IMR-90 (cell line): Measurements from ENCODE around the gene NUP210L. TPM values are rescaled to one million over a fixed set of nuclear protein-coding genes. Genes with fewer than 3 reads are reported as not detected.
A peak's percentile ranks its signal among the peaks of the same experiment; 100 is the strongest.

Source experiments
- ATAC-seq: fragments of 200-7000 bp; cut with Tn5 transposase; 2 replicates; pipeline ENCODE4 v1.9.1; 2020; ENCODE audit warnings: low read depth, mild to moderate bottlenecking, moderate library complexity
- BruUV-seq: library from RNA; stranded (reverse); fragments of 400-500 nt; replicated peaks from 2 replicates; lab custom pipeline; 2021; lab: Mats Ljungman, UMichigan
- CTCF ChIA-PET: fragments of 300-600 bp; formaldehyde crosslinking; extraction: SDS; loops from one replicate; lab custom pipeline; 2021; ENCODE audit warnings: antibody characterized with exemption; lab: Yijun Ruan, JAX
- POLR2A ChIA-PET: fragments of 300-600 bp; sonication (Branson Sonifier 250); formaldehyde crosslinking; loops from one replicate; lab custom pipeline; 2022; ENCODE audit warnings: antibody characterized with exemption; ENCODE audit not compliant: unreplicated experiment; lab: Charles Lee
- DNase-seq: peaks from one replicate; pipeline ENCODE4 v3.0.0; 2013
- H2AFZ ChIP-seq: replicated peaks from 2 replicates; pipeline ENCODE3; 2013; ENCODE audit warnings: low read length, mild to moderate bottlenecking; ENCODE audit not compliant: poor library complexity
- H2AK5ac ChIP-seq: 2 replicates; pipeline ENCODE4 v1.6.1; 2013; ENCODE audit warnings: low read depth, low read length, inconsistent platforms
- H2AK9ac ChIP-seq: replicated peaks from 2 replicates; pipeline ENCODE3; 2013; ENCODE audit warnings: mild to moderate bottlenecking, low read depth, low read length, moderate library complexity; ENCODE audit not compliant: poor library complexity
- H2BK120ac ChIP-seq: 2 replicates; pipeline ENCODE4 v1.6.1; 2013; ENCODE audit warnings: low read depth, low read length, inconsistent platforms
- H2BK15ac ChIP-seq: 3 replicates; pipeline ENCODE4 v1.6.1; 2013; ENCODE audit warnings: low read depth, low read length, inconsistent platforms
- H2BK20ac ChIP-seq: 2 replicates; pipeline ENCODE4 v1.6.1; 2013; ENCODE audit warnings: low read depth, mild to moderate bottlenecking, inconsistent platforms, low read length, moderate library complexity
- H2BK5ac ChIP-seq: 2 replicates; pipeline ENCODE4 v1.6.1; 2013; ENCODE audit warnings: mild to moderate bottlenecking, low read depth, low read length, inconsistent platforms; ENCODE audit not compliant: poor library complexity, severe bottlenecking
- H3K14ac ChIP-seq: replicated peaks from 2 replicates; pipeline ENCODE4 v1.6.1; 2013; ENCODE audit warnings: low read depth, low read length, inconsistent platforms
- H3K18ac ChIP-seq: 2 replicates; pipeline ENCODE4 v1.6.1; 2013; ENCODE audit warnings: low read depth, low read length, control low read depth
- H3K23ac ChIP-seq: 2 replicates; pipeline ENCODE4 v1.6.1; 2013; ENCODE audit warnings: low read depth, low read length, inconsistent platforms
- H3K27ac ChIP-seq: 2 replicates; pipeline ENCODE4 v1.5.1; 2013; ENCODE audit warnings: mild to moderate bottlenecking, control low read depth, low read length; ENCODE audit not compliant: insufficient read depth
- H3K27me3 ChIP-seq: 2 replicates; pipeline ENCODE4 v1.6.1; 2013; ENCODE audit warnings: low read length; ENCODE audit not compliant: control insufficient read depth, insufficient read depth
- H3K36me3 ChIP-seq: 2 replicates; pipeline ENCODE4 v1.6.1; 2013; ENCODE audit warnings: low read length, mixed read lengths; ENCODE audit not compliant: control insufficient read depth, insufficient read depth
- H3K4ac ChIP-seq: 2 replicates; pipeline ENCODE4 v1.6.1; 2013; ENCODE audit warnings: low read depth, low read length, inconsistent platforms
- H3K4me1 ChIP-seq: 2 replicates; pipeline ENCODE4 v1.6.1; 2013; ENCODE audit warnings: low read length, mixed read lengths; ENCODE audit not compliant: control insufficient read depth, insufficient read depth
- H3K4me2 ChIP-seq: 2 replicates; pipeline ENCODE4 v1.6.1; 2013; ENCODE audit warnings: low read depth, mild to moderate bottlenecking, control low read depth, low read length, moderate library complexity
- H3K4me3 ChIP-seq: 2 replicates; pipeline ENCODE4 v1.5.1; 2013; ENCODE audit warnings: low read depth, mild to moderate bottlenecking, control low read depth, low read length, moderate library complexity; ENCODE audit not compliant: insufficient read depth
- H3K56ac ChIP-seq: 2 replicates; pipeline ENCODE4 v1.6.1; 2013; ENCODE audit warnings: low read length, inconsistent platforms; ENCODE audit not compliant: insufficient read depth; ENCODE audit errors: extremely low read depth
- H3K79me1 ChIP-seq, 2 experiments: 2 replicates each; pipeline ENCODE4 v1.6.1; 2013; ENCODE audit warnings: low read length in 2 of 2, inconsistent platforms in 1 of 2, low read depth in 1 of 2
- H3K9ac ChIP-seq: 2 replicates; pipeline ENCODE4 v1.6.1; 2013; ENCODE audit warnings: low read depth, low read length, control low read depth
- H3K9me1 ChIP-seq: 2 replicates; pipeline ENCODE4 v1.6.1; 2013; ENCODE audit warnings: low read length, inconsistent platforms; ENCODE audit not compliant: insufficient read depth
- H3K9me3 ChIP-seq: 2 replicates; pipeline ENCODE4 v1.6.1; 2013; ENCODE audit warnings: low read length; ENCODE audit not compliant: control insufficient read depth, insufficient read depth
- H4K20me1 ChIP-seq: 2 replicates; pipeline ENCODE4 v1.6.1; 2013; ENCODE audit warnings: low read length, inconsistent platforms; ENCODE audit not compliant: insufficient read depth
- H4K5ac ChIP-seq: 2 replicates; pipeline ENCODE4 v1.6.1; 2013; ENCODE audit warnings: mild to moderate bottlenecking, low read depth, low read length, control low read depth
- H4K8ac ChIP-seq, 2 experiments: 2 replicates each; pipeline ENCODE4 v1.6.1; 2013; ENCODE audit warnings: low read depth in 2 of 2, low read length in 2 of 2, control low read depth in 1 of 2, inconsistent platforms in 1 of 2
- H4K91ac ChIP-seq: 2 replicates; pipeline ENCODE4 v1.6.1; 2013; ENCODE audit warnings: low read depth, low read length, inconsistent platforms; ENCODE audit not compliant: insufficient read depth
- BHLHE40 ChIP-seq: fragments of 150-350 bp; IDR thresholded peaks from 2 replicates; pipeline ENCODE4 v1.6.1; 2016; ENCODE audit warnings: mild to moderate bottlenecking, low read depth, low read length
- CEBPB ChIP-seq: IDR thresholded peaks from 2 replicates; pipeline ENCODE4 v1.6.1; 2012; ENCODE audit warnings: low read depth, low read length, improper control_type of control experiment
- CTCF ChIP-seq: conservative IDR thresholded peaks from 2 replicates; pipeline ENCODE4 v1.5.1; 2012; ENCODE audit warnings: mild to moderate bottlenecking, low read depth, low read length, improper control_type of control experiment
- ELK1 ChIP-seq: fragments of 150-350 bp; IDR thresholded peaks from 2 replicates; pipeline ENCODE4 v1.6.1; 2016; ENCODE audit warnings: low read depth, mild to moderate bottlenecking, low read length, moderate library complexity, borderline replicate concordance
- MAZ ChIP-seq: IDR thresholded peaks from 2 replicates; pipeline ENCODE4 v1.6.1; 2012; ENCODE audit warnings: low read depth, mild to moderate bottlenecking, low read length, improper control_type of control experiment, moderate library complexity, borderline replicate concordance
- MXI1 ChIP-seq: IDR thresholded peaks from 2 replicates; pipeline ENCODE4 v1.6.1; 2012; ENCODE audit warnings: low read depth, mild to moderate bottlenecking, low read length, moderate library complexity, borderline replicate concordance
- NFE2L2 ChIP-seq: fragments of 150-350 bp; IDR thresholded peaks from 2 replicates; pipeline ENCODE4 v1.6.1; 2016; ENCODE audit warnings: low read depth, mild to moderate bottlenecking, low read length
- RAD21 ChIP-seq: IDR thresholded peaks from 2 replicates; pipeline ENCODE4 v1.6.1; 2012; ENCODE audit warnings: low read length, improper control_type of control experiment
- SMC3 ChIP-seq: fragments of 150-350 bp; IDR thresholded peaks from 2 replicates; pipeline ENCODE4 v1.6.1; 2016; ENCODE audit warnings: low read depth, mild to moderate bottlenecking, antibody characterized with exemption, low read length, moderate library complexity
- USF2 ChIP-seq: fragments of 150-350 bp; IDR thresholded peaks from 2 replicates; pipeline ENCODE4 v1.6.1; 2017; ENCODE audit warnings: mild to moderate bottlenecking, antibody characterized with exemption, low read length, low read depth
- WGBS, 2 experiments: methylation state at CpG; one replicate each; pipeline versions ENCODE4 v1.1.5 to v1.1.7; 2013; ENCODE audit warnings: missing lambda C conversion rate in 2 of 2; ENCODE audit not compliant: insufficient read length in 1 of 2; ENCODE audit errors: extremely low coverage in 2 of 2; 5-methylcytosine and 5-hydroxymethylcytosine counted together
- dilution Hi-C: fragments of 300-500 bp; cut with HindIII; formaldehyde crosslinking; loops from one replicate; pipeline ENCODE4 v1.14.3; 2018; ENCODE audit warnings: low sequenced_read_pairs; ENCODE audit not compliant: unreplicated experiment
- in situ Hi-C: fragments of 300-500 bp; cut with MboI; formaldehyde crosslinking; loops from 3 replicates; pipeline ENCODE4 v1.14.3; 2019; ENCODE audit warnings: low sequenced_read_pairs, inconsistent platforms, mixed read lengths
- intact Hi-C: fragments of 100-400 bp; cut with micrococcal nuclease; formaldehyde crosslinking; loops from 2 replicates; pipeline ENCODE4 v1.10.0; 2022
- polyA plus RNA-seq, 3 experiments: library from polyadenylated mRNA; depleted of rRNA; stranded (reverse); fragments of >200 nt; gene quantifications; 2 replicates each; pipeline ENCODE4 v1.2.3, GENCODE V29; 2012; ENCODE audit warnings: low replicate concordance in 1 of 3
- total RNA-seq: library from RNA; depleted of rRNA; stranded (reverse); fragments of >200 nt; gene quantifications from 2 replicates; pipeline ENCODE4 v1.2.3, GENCODE V29; 2012

NUP210L gene
- total and polyA plus RNA-seq, 2 of the 4 experiments (the other 2 are of a cell fraction) = under 0.01 to 0.02 TPM

GRCh38 chr1:153946622-153947241, 208.1 kb downstream of the NUP210L start, which contains the start of gene DENND4B:
DENND4B (minus strand) TSS chr1:153946718; CDS start chr1:153944374, 2,344 bp downstream.
- peak within 1 kb of the TSS; percentile 85 for H3K18ac ChIP-seq
- peaks cover 18% of the 10 kb centered on the region; the same call in 1 of the 2 replicates for H3K9me1 ChIP-seq
- peak within 1 kb of the TSS; percentile 93 for H2BK5ac ChIP-seq
- POLR2A ChIA-PET = interaction anchor here (0.6 to 1.2 kb wide), 2 partner anchors 11 to 39 kb away, joined by 3 read pairs; partner anchors contain the start of gene CRTC2
- DNase-seq (peak; percentile 65), ATAC-seq (peak; percentile 95)
- peak within 1 kb of the TSS; percentile 98 for H3K9ac ChIP-seq
- H2BK20ac ChIP-seq = peak within 1 kb of the TSS; percentile 25; the same call in 1 of the 2 replicates
- H2AK5ac ChIP-seq = peak within 1 kb of the TSS; percentile 96
- H4K5ac ChIP-seq = peak within 1 kb of the TSS; percentile 86
- peak within 1 kb of the TSS; percentile 81; the same call in 1 of the 2 replicates for H3K56ac ChIP-seq
- peak within 1 kb of the TSS; percentile 98 for H3K4me3 ChIP-seq
- peaks cover 9% of the 10 kb centered on the region for H3K4me1 ChIP-seq
- H3K14ac ChIP-seq = peak within 1 kb of the TSS; percentile 96
- H2AK9ac ChIP-seq = peak within 1 kb of the TSS; percentile 99
- dilution Hi-C loops = no loop called here
- H4K20me1 ChIP-seq = peaks cover 11% of the 10 kb centered on the region
- WGBS, 2 experiments = 0% methylated on average over 10 of the region's 28 CpGs; no CpG with 5 or more reads in 1 of the 2 experiments
- H3K23ac ChIP-seq = peak within 1 kb of the TSS; percentile 58
- H2AFZ ChIP-seq = peak within 1 kb of the TSS; percentile 97
- peak within 1 kb of the TSS; percentile 87 for H3K4ac ChIP-seq
- H2BK15ac ChIP-seq = peak within 1 kb of the TSS; percentile 65; the same call in 1 of the 3 replicates
- intact Hi-C loops = loop anchor here (1.0 kb wide), 2 partner anchors 125 to 149 kb away; no protein-coding TSS in a partner anchor
- in situ Hi-C loops = loop anchor here (5.0 kb wide), 1 partner anchor 149 kb away; no protein-coding TSS in a partner anchor
- CTCF ChIA-PET = interaction anchor here (0.5 to 1.3 kb wide), 5 partner anchors 11 to 63 kb away, joined by 3 to 10 read pairs (median 4); partner anchors contain the start of genes RAB13 and SLC39A1
- TF ChIP-seq MXI1 (no peak), BHLHE40 (peak; percentile 27; the same call in 1 of the 2 replicates), USF2 (no peak), NFE2L2 (no peak), ELK1 (no peak), SMC3 (peak; percentile 73), CTCF (peak; percentile 92), CEBPB (no peak), RAD21 (peak; percentile 71), MAZ (peak; percentile 84; the same call in 1 of the 2 replicates)
- H4K91ac ChIP-seq = peak within 1 kb of the TSS; percentile 70
- peak within 1 kb of the TSS; percentile 100 for H3K4me2 ChIP-seq
- H3K27me3 ChIP-seq = no peaks in the 10 kb centered on the region
- H3K79me1 ChIP-seq = peaks cover 18 to 57% of the 10 kb centered on the region in 2 experiments
- no TSS peak for BruUV-seq
- peak within 1 kb of the TSS; percentile 52; the same call in 1 of the 2 replicates for H2BK120ac ChIP-seq
- peak within 1 kb of the TSS; percentile 97 for H3K27ac ChIP-seq
- H4K8ac ChIP-seq = peak within 1 kb of the TSS; percentile 90 to 91
- H3K9me3 ChIP-seq = no peaks in the 10 kb centered on the region
- peaks cover 39% of the 10 kb centered on the region; the same call in 1 of the 2 replicates for H3K36me3 ChIP-seq
